A549 (cell line): ENCODE data around the gene KRTAP10-2. TPM values are rescaled to one million over a fixed set of nuclear protein-coding genes. Genes with fewer than 3 reads are reported as not detected.
A peak's percentile ranks its signal among the peaks of the same experiment; 100 is the strongest.

Experiments used
- ATAC-seq, 2 experiments: fragments of 200-7000 bp in 1 of 2; fragments of >200 bp in 1 of 2; cut with Nextera tagmentation in 1 of 2; cut with Tn5 transposase in 1 of 2; 3 replicates each; pipeline versions ENCODE4 v1.8.0 to v1.9.1; 2018 to 2020; ENCODE audit warnings: mild to moderate bottlenecking in 1 of 2, moderate library complexity in 1 of 2
- CTCF ChIA-PET: fragments of 300-600 bp; sonication (Branson Sonifier 250); formaldehyde crosslinking; extraction: SDS; loops from one replicate; lab custom pipeline; 2021; ENCODE audit warnings: antibody characterized with exemption, inconsistent platforms; lab: Yijun Ruan, JAX
- POLR2A ChIA-PET: fragments of 350-600 bp; formaldehyde crosslinking; extraction: SDS; loops from one replicate; lab custom pipeline; 2021; ENCODE audit warnings: antibody characterized with exemption, inconsistent platforms; lab: Yijun Ruan, JAX
- DNase-seq, 2 experiments: peaks; one replicate each; pipeline versions ENCODE4 v3.0.0 to v3.0.0-alpha.2; 2011 to 2016; ENCODE audit warnings: low read depth in 1 of 2, low spot score in 1 of 2
- FAIRE-seq: peaks from 2 replicates; lab custom pipeline; 2011; peaks lifted over from hg19 to GRCh38; lab: Jason Lieb, UNC
- H3K27ac ChIP-seq, 2 experiments: fragments of >200 bp; sonication (Bioruptor Twin); formaldehyde crosslinking; 3 replicates each; pipeline ENCODE4 v1.5.1; 2016 to 2017
- H3K4me1 ChIP-seq: fragments of >200 bp; sonication (Bioruptor Twin); formaldehyde crosslinking; 3 replicates; pipeline ENCODE4 v1.6.1; 2016
- H3K4me2 ChIP-seq: fragments of >200 bp; sonication (Bioruptor Twin); formaldehyde crosslinking; 3 replicates; pipeline ENCODE4 v1.6.1; 2016
- H3K4me3 ChIP-seq: fragments of >200 bp; sonication (Bioruptor Twin); formaldehyde crosslinking; 3 replicates; pipeline ENCODE4 v1.5.1; 2016
- H3K9me3 ChIP-seq: fragments of >200 bp; sonication (Bioruptor Twin); formaldehyde crosslinking; 3 replicates; pipeline ENCODE4 v1.6.1; 2016
- ATOH8 ChIP-seq: fragments of 250-450 bp; sonication (Bioruptor Pico); IDR thresholded peaks from 2 replicates; pipeline ENCODE4 v1.5.0; 2020; ENCODE audit warnings: low read depth, mild to moderate bottlenecking, moderate library complexity
- BHLHE40 ChIP-seq: IDR thresholded peaks from 2 replicates; pipeline ENCODE4 v1.6.1; 2012; ENCODE audit warnings: low read depth, low read length, inconsistent platforms
- CBX2 ChIP-seq: fragments of 200-600 bp; sonication (generic); IDR thresholded peaks from 2 replicates; pipeline ENCODE4 v1.6.1; 2016; ENCODE audit warnings: low read depth, mild to moderate bottlenecking, borderline replicate concordance
- CBX8 ChIP-seq: fragments of 200-600 bp; sonication (generic); IDR thresholded peaks from 2 replicates; pipeline ENCODE4 v1.6.1; 2016
- CEBPB ChIP-seq, 2 experiments: fragments of >200 bp in 1 of 2; sonication (Bioruptor Twin) in 1 of 2; formaldehyde crosslinking in 1 of 2; IDR thresholded peaks; 2 replicates each; pipeline ENCODE4 v1.6.1; 2012 to 2016
- CHD2 ChIP-seq: fragments of 150-350 bp; IDR thresholded peaks from 2 replicates; pipeline ENCODE4 v1.6.1; 2014; ENCODE audit warnings: low read length; ENCODE audit not compliant: partially characterized antibody
- CTCF ChIP-seq: fragments of >200 bp; sonication (Bioruptor Twin); formaldehyde crosslinking; IDR thresholded peaks from 3 replicates; pipeline ENCODE4 v1.5.1; 2016
- EHF ChIP-seq: fragments of 250-450 bp; sonication (Bioruptor Pico); IDR thresholded peaks from 2 replicates; pipeline ENCODE4 v1.5.0; 2020; ENCODE audit warnings: mild to moderate bottlenecking
- EHMT2 ChIP-seq: fragments of 200-600 bp; sonication (generic); IDR thresholded peaks from 2 replicates; pipeline ENCODE4 v1.6.1; 2016; ENCODE audit warnings: antibody characterized with exemption, low read depth, mild to moderate bottlenecking, moderate library complexity
- ELK1 ChIP-seq: fragments of 150-350 bp; IDR thresholded peaks from 2 replicates; pipeline ENCODE4 v1.6.1; 2014; ENCODE audit warnings: low read depth, mild to moderate bottlenecking, low read length
- ESRRA ChIP-seq: fragments of 150-350 bp; IDR thresholded peaks from 2 replicates; pipeline ENCODE4 v1.6.1; 2014; ENCODE audit warnings: mild to moderate bottlenecking, low read length, borderline replicate concordance
- HES2 ChIP-seq: fragments of >200 bp; sonication (Bioruptor Twin); formaldehyde crosslinking; IDR thresholded peaks from 2 replicates; pipeline ENCODE4 v1.6.1; 2016
- HEYL ChIP-seq: fragments of 250-450 bp; sonication (Bioruptor Pico); IDR thresholded peaks from 2 replicates; pipeline ENCODE4 v1.8.0; 2021; ENCODE audit warnings: mild to moderate bottlenecking, moderate library complexity
- HOXB13 ChIP-seq: fragments of 250-450 bp; sonication (Bioruptor Pico); IDR thresholded peaks from 2 replicates; pipeline ENCODE4 v1.5.0; 2020; ENCODE audit warnings: low read depth, mild to moderate bottlenecking, moderate library complexity
- JUNB ChIP-seq: fragments of >200 bp; sonication (Bioruptor Twin); formaldehyde crosslinking; IDR thresholded peaks from 2 replicates; pipeline ENCODE4 v1.6.1; 2016
- MYC ChIP-seq: IDR thresholded peaks from 2 replicates; pipeline ENCODE4 v1.6.1; 2012; ENCODE audit warnings: mild to moderate bottlenecking, inconsistent platforms, low read length, improper control_type of control experiment, borderline replicate concordance
- NPAS2 ChIP-seq: fragments of 250-450 bp; sonication (Bioruptor Pico); IDR thresholded peaks from 2 replicates; pipeline ENCODE4 v1.8.0; 2022; ENCODE audit warnings: mild to moderate bottlenecking, moderate library complexity, borderline replicate concordance
- NR3C1 ChIP-seq: fragments of >200 bp; sonication (Bioruptor Twin); formaldehyde crosslinking; IDR thresholded peaks from 3 replicates; pipeline ENCODE4 v1.6.1; 2017
- PBX3 ChIP-seq: IDR thresholded peaks from 2 replicates; pipeline ENCODE4 v1.6.1; 2012
- RNF2 ChIP-seq: fragments of 200-600 bp; sonication (generic); IDR thresholded peaks from 2 replicates; pipeline ENCODE4 v1.6.1; 2016; ENCODE audit warnings: low read depth, mild to moderate bottlenecking, antibody characterized with exemption, moderate library complexity, borderline replicate concordance
- WGBS: methylation state at CpG from one replicate; pipeline ENCODE4 v1.1.6; 2017; ENCODE audit errors: missing lambda C conversion rate; 5-methylcytosine and 5-hydroxymethylcytosine counted together
- polyA plus RNA-seq, 4 experiments: library from polyadenylated mRNA; depleted of rRNA in 3 of 4; stranded (reverse); fragments of >200 nt; fragmentation: RNase III in 1 of 4; extraction: RNeasy Plus Mini Kit Qiagen cat#74134 plus additional on column Dnase treatment in 1 of 4; gene quantifications; 2 replicates in 3 of 4; 3 replicates in 1 of 4; pipeline ENCODE4 v1.2.3, GENCODE V29; 2011 to 2017

Gene KRTAP10-2
- polyA plus RNA-seq, 2 of the 4 experiments (the other 2 are of a cell fraction), result not detected

- DNase-seq (peak in 1 of 2 experiments; percentile 12), FAIRE-seq (no peak), ATAC-seq (peak; percentile 44 to 48; a peak in 3 of 6 replicates)
- Histone ChIP-seq H3K4me1 (no peaks in the 10 kb centered on the region), H3K4me2 (no peak overlapping the region), H3K4me3 (no peak overlapping the region), H3K9me3 (peaks cover 15% of the 10 kb centered on the region), H3K27ac (no peak overlapping the region)
- CTCF ChIA-PET, result interaction anchor here (0.7 kb wide), 1 partner anchor 63 kb away, joined by 3 read pairs; no protein-coding TSS in a partner anchor
- TF ChIP-seq EHMT2, result no peak
- TF ChIP-seq JUNB, result no peak
- TF ChIP-seq RNF2, result no peak
- TF ChIP-seq EHF, result no peak
- TF ChIP-seq HES2, result no peak
- TF ChIP-seq PBX3, result no peak
- TF ChIP-seq ELK1, result no peak
- no peak for TF ChIP-seq ESRRA
- no peak for TF ChIP-seq HOXB13 (CRISPR knock-in tag)
- no peak for TF ChIP-seq ATOH8 (CRISPR knock-in tag)
- no peak for TF ChIP-seq CHD2
- WGBS, result 46% methylated on average over 8 of the region's 15 CpGs
- POLR2A ChIA-PET, result no interaction called here
Observed at GRCh38 chr21:44572959-44573583, 21.8 kb upstream of the KRTAP10-2 start.

- TF ChIP-seq ESRRA, result no peak
- TF ChIP-seq HEYL (CRISPR knock-in tag), result no peak
- TF ChIP-seq PBX3, result no peak
- TF ChIP-seq CEBPB (IDR thresholded peaks at IDR 0.05), result no peak
- TF ChIP-seq BHLHE40, result no peak
- TF ChIP-seq CTCF, result no peak
- TF ChIP-seq JUNB, result no peak
- TF ChIP-seq NPAS2, result no peak
- no peak for TF ChIP-seq CHD2
- no peak for TF ChIP-seq NR3C1
- no peak for TF ChIP-seq MYC
- TF ChIP-seq CBX2, result no peak
- TF ChIP-seq CBX8, result no peak
- no peak overlapping the region for H3K27ac ChIP-seq
- FAIRE-seq (no peak), DNase-seq (no peak), ATAC-seq (no peak)
- ChIA-PET POLR2A (no interaction called here), CTCF (no interaction called here)
- 79% methylated on average over 28 of the region's 40 CpGs for WGBS
- H3K4me1 ChIP-seq, result no peaks in the 10 kb centered on the region
- H3K9me3 ChIP-seq, result peaks cover 12% of the 10 kb centered on the region
- H3K4me3 ChIP-seq, result no peak overlapping the region
- H3K4me2 ChIP-seq, result no peak overlapping the region
Observed at GRCh38 chr21:44571844-44572782, 20.8 kb upstream of the KRTAP10-2 start.
